GM18511 (cell line): Measurements from ENCODE around the gene INPP5A.
"Not testable (repeated sequence)": the region's sequence is repeated elsewhere in the genome, so short reads cannot be mapped to it uniquely, and the experiment has no call there.

Experiments used
- ATAC-seq: cut with Tn5 transposase; IDR thresholded peaks from one replicate; pipeline ENCODE4 v1.9.1; 2021; ENCODE audit warnings: mild to moderate bottlenecking, moderate library complexity; ENCODE audit not compliant: unreplicated experiment

INPP5A gene

GRCh38 chr10:132772816-132773215 lies 235.2 kb downstream of the INPP5A start:
- ATAC-seq: not testable (repeated sequence)

GRCh38 chr10:132774181-132774901 lies 236.8 kb downstream of the INPP5A start:
- ATAC-seq: no peak

GRCh38 chr10:132774902-132775863 lies 237.6 kb downstream of the INPP5A start:
- no peak for ATAC-seq

GRCh38 chr10:132776186-132776585 lies 238.6 kb downstream of the INPP5A start:
- no peak for ATAC-seq

GRCh38 chr10:132776821-132777220 lies 239.2 kb downstream of the INPP5A start:
- no peak for ATAC-seq

- ATAC-seq: no peak
Observed at GRCh38 chr10:132777441-132777840, 239.9 kb downstream of the INPP5A start.

GRCh38 chr10:132779549-132780294 lies 242.1 kb downstream of the INPP5A start:
- no peak for ATAC-seq

DNA sequence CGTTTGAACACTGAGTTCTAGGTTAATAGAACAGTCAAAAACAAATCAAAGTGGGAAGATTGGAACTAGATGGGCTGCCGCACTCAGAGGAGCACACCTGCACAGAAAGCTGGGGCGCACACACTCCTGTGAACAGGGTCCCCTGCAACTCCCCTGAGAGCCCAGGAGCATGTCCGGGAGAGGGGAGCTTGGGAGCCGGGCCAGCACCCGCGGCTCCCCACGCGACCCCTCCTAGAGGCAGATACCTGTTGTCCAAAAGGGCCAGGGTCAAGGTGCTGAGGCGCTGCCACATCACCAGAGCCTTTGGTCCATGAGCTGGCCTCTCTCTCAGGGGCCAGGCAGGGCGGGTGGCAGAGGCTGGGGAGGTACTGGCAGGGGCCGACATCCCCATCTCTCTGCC lies 242.8 kb downstream of the INPP5A start:
- ATAC-seq: no peak

- no peak for ATAC-seq
Observed at GRCh38 chr10:132781556-132781955, 244.0 kb downstream of the INPP5A start.

GRCh38 chr10:132783165-132783939 lies 245.8 kb downstream of the INPP5A start:
- ATAC-seq: no peak

DNA sequence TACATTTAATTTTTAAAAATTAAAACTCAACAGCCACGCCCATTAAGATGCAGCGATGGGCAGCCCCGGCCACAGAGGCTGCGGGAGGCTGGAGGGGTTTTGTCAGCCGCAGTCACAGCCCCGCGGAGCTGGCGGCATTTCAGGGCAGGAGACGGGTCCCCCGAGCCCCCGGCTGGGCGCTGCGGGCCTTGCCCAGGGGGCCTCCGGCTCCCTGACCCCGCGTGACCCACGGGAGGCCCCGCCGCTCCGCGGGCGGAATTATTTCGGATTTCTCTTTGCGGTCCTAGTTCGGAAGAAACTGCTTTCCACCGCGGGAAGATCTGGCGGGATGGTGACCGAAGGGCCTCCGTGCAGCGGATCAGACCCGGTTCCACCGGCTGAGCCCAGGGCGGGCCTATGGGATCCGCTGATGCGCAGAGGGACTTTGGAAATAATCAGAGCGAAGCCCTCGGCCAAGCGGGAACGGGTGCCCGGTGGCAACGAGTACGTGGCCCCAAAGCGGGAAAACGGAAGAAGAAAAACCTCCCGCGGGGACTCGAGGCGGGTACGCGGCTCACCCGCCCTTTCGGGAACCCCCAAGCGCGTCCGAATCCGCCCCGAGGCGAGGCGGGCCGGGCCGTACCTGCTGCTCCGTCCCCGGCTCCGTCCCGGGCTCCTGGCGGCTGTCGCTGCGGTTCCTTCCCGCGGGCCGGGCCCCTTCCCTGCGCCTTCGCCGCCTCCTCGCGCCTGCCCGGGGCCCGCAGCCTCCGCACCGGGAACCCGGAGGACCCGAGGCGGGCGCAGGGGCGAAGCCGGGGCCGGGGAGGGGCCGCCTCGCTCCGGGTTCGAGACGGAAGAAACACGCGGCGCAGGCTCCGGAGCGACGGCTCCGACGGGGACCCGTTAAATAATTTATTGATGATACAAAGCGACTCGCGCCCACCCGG lies 246.6 kb downstream of the INPP5A start:
- ATAC-seq: no peak

- ATAC-seq: no peak
Observed at GRCh38 chr10:132784866-132785722, 247.5 kb downstream of the INPP5A start.

DNA sequence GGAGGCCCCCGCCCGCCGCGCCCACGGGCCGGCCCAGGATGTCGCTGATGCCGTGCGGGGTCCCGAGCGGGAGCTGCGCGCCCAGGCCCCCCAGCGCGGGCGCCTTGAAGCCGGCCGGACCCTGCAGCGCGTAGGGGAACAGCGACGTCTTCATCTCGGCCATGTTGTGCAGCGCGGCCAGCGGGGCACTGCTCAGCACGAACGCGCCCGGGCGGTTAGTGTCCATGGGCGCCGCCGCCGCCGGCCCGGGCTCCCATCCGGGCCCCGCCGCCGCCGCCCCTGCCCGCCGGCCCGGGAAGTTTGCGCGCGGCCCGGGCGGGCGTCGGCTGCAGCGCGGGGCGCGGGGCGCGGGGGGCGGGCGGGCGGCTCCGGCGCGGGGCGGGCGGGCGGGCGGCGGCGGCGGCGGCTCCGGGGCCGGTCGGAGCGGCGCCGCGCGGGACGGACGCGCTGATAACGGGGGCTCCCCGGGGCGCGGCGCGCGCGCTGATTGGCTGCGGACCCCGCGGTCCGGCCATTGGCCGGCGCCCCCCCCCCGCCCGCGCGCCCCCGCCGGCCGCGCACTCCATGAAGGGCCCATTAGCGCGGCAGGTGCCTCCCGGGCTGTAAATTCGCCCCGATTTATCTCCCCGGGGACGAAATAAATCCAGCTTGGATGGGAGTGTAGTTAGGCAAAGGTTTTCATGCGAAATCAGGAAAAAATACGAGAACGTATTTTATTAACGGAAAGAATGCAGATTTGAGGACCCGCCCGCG lies 248.3 kb downstream of the INPP5A start, which contains the start of gene NKX6-2:
Gene NKX6-2, minus strand, starts transcription at position 425 of the 753 bp plus-strand sequence. Its CDS starts 199 bp downstream, at position 226.
- ATAC-seq: no peak

- no peak for ATAC-seq
Observed at GRCh38 chr10:132786476-132786883, 248.9 kb downstream of the INPP5A start.

GRCh38 chr10:132786884-132787494 lies 249.4 kb downstream of the INPP5A start:
- no peak for ATAC-seq

DNA sequence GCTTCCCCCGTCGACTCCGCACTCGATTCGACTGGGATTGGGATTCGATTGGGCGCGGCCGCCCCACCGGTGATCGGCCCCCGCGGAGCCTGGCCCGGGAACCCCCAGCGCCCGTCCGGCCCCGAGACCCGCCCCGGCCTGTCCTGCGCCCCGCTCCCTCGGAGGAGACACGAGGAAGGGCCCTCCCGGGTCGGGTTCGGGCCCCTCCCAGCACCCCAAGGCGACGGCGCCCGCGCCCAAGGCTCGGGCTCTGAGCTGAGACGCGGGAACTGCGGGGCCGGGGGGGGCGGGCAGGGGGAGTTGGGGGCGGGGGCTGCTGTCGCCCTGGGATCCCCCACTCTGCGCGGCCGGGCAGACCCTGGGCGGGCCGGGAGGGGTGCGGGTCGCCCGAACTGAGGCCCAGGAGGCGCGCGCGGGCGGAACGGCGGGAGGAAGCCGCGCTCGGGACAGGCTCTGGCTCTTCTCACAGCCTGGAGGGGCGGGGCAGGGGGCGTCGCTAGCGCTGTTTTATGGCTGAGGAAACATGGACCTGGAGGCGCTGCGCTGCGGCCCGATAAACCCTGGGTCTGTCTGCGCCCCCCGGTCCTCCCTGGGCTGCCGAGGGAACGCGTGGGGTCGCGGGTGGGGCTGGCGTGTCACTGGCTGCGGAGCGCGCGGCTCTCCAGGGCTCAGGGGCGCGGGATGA lies 250.1 kb downstream of the INPP5A start:
- ATAC-seq: no peak
